HG02970 (cell line): Measurements from ENCODE around the gene LMX1A.

ENCODE experiments used
- ATAC-seq: cut with Tn5 transposase; IDR thresholded peaks from one replicate; pipeline ENCODE4 v1.9.1; 2021; ENCODE audit warnings: mild to moderate bottlenecking, moderate library complexity, moderate number of reproducible peaks; ENCODE audit not compliant: unreplicated experiment, low FRiP score

The LMX1A gene

DNA sequence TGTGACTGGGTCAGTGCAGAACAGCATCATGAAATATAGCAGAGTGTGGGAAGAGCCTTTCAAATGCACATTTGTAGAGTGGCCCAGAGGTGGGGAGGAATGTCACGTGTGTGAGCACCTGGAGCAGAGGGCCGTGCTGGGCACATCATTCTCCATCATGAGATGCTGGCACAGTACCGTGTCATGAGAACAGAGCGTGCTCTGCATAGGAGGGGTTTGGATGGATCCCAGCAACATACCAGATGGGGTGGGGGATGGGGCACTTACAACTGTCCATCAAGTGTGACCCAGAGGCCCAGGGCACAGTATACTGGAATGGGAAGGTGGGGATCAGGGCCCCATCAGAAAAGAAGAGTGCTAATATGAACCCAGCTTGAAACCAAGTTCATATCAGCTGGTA lies 182.0 kb downstream of the LMX1A start:
- no peak for ATAC-seq

GRCh38 chr1:165173818-165174217 lies 182.7 kb downstream of the LMX1A start:
- no peak for ATAC-seq

- ATAC-seq = no peak
Observed at GRCh38 chr1:165173409-165173808, 183.1 kb downstream of the LMX1A start.

DNA sequence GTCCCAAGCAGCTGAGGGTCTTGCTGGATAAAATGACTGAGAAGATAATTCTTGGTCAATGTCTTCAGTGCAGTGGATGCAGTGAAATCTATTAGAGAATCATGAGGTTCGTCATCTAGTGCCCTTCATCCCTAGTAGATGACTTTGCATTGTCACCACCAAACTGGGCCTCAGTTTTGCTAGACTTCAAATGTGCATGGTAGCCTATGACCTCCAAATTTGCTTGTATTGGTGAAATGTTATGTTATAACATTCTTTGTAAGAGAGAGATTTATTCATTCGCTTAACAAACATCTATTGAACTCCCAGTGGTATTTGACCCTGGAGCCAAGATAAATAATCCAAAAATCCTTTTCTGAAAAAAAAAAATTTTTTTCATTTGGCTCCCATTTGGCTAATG lies 183.8 kb downstream of the LMX1A start:
- no peak for ATAC-seq

GRCh38 chr1:165169729-165170128 lies 186.8 kb downstream of the LMX1A start:
- ATAC-seq = no peak

- no peak for ATAC-seq
Observed at GRCh38 chr1:165169028-165169427, 187.5 kb downstream of the LMX1A start.

GRCh38 chr1:165168467-165168866 lies 188.0 kb downstream of the LMX1A start:
- no peak for ATAC-seq

- ATAC-seq = no peak
Observed at GRCh38 chr1:165162671-165163241, 193.8 kb downstream of the LMX1A start.

- no peak for ATAC-seq
Observed at GRCh38 chr1:165161130-165161529, 195.4 kb downstream of the LMX1A start.

- no peak for ATAC-seq
Observed at GRCh38 chr1:165153182-165153581, 203.3 kb downstream of the LMX1A start.

DNA sequence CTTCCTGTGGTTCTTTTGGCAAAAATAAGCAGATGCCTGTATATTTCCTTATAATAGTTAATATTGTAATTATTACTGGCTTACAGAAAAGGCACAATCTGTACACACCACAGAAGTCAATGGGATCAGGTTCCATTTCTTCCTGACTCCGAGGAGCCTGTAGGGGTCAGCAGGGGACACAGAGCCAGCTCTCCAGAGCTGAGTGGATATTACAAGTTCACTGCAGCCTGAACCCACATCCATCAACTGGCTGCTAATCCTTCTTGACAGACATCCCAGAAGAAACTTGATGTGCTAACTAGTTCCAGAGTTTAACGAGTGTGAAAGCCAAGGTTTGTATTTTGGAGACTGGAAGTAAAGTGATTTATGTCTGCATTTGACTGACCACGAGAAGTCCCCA lies 203.8 kb downstream of the LMX1A start:
- ATAC-seq = no peak

DNA sequence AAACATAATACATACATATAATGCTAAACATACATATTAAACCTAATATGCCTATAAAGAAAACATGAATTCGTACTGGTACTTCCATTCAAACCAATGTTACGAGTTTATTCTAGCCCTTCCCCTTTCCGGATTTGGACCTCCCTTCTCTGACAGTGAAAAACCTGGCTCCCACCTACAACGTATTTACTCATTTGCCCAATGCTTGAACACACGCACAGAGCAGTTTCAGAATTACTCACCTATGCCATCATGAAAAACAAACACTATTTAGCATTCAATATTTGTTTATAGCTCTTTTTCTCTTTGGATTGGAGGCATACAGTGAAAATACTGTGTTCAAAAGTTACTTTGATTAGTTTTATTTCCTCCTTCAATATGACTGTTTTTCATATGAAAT lies 204.4 kb downstream of the LMX1A start:
- ATAC-seq = no peak
